H1 (cell line): ENCODE data around the gene SRGAP2C. TPM values are rescaled to one million over a fixed set of nuclear protein-coding genes. Genes with fewer than 3 reads are reported as not detected.
"Not testable (repeated sequence)": the region's sequence is repeated elsewhere in the genome, so short reads cannot be mapped to it uniquely, and the experiment has no call there.

Source experiments
- CTCF ChIA-PET: fragments of 300-600 bp; sonication (Branson Sonifier 250); formaldehyde crosslinking; loops from one replicate; lab custom pipeline; 2021; ENCODE audit not compliant: partially characterized antibody; lab: Charles Lee
- POLR2A ChIA-PET: fragments of 300-600 bp; sonication (Branson Sonifier 250); formaldehyde crosslinking; loops from one replicate; lab custom pipeline; 2021; ENCODE audit warnings: inconsistent platforms; ENCODE audit not compliant: partially characterized antibody; lab: Charles Lee
- DNase-seq, 2 experiments: peaks; one replicate each; pipeline versions ENCODE4 v3.0.0 to v3.0.0-alpha.2; 2010 to 2022; ENCODE audit warnings: low spot score in 2 of 2, low read depth in 1 of 2, mixed read lengths in 1 of 2
- FAIRE-seq: peaks from 2 replicates; lab custom pipeline; 2011; peaks lifted over from hg19 to GRCh38; lab: Jason Lieb, UNC
- H2AFZ ChIP-seq: 2 replicates; pipeline ENCODE4 v1.8.1; 2012; ENCODE audit warnings: low read length, inconsistent platforms
- H2AK5ac ChIP-seq: 2 replicates; pipeline ENCODE4 v1.6.1; 2013; ENCODE audit warnings: low read depth, low read length
- H2BK120ac ChIP-seq: replicated peaks from 2 replicates; pipeline ENCODE3; 2013; ENCODE audit warnings: low read depth, low read length, inconsistent platforms
- H2BK12ac ChIP-seq: 2 replicates; pipeline ENCODE4 v1.6.1; 2013; ENCODE audit warnings: low read depth, low read length
- H2BK15ac ChIP-seq: 2 replicates; pipeline ENCODE4 v1.6.1; 2013; ENCODE audit warnings: low read length
- H2BK20ac ChIP-seq: 2 replicates; pipeline ENCODE4 v1.6.1; 2013; ENCODE audit warnings: low read length
- H2BK5ac ChIP-seq: 2 replicates; pipeline ENCODE4 v1.6.1; 2013; ENCODE audit warnings: low read depth, low read length
- H3K14ac ChIP-seq: 2 replicates; pipeline ENCODE4 v1.6.1; 2013; ENCODE audit warnings: inconsistent platforms; ENCODE audit not compliant: insufficient read length
- H3K18ac ChIP-seq: 2 replicates; pipeline ENCODE4 v1.6.1; 2013; ENCODE audit warnings: low read length; ENCODE audit errors: extremely low read depth
- H3K23ac ChIP-seq: 2 replicates; pipeline ENCODE4 v1.6.1; 2013; ENCODE audit warnings: inconsistent platforms; ENCODE audit not compliant: insufficient read length
- H3K23me2 ChIP-seq: 2 replicates; pipeline ENCODE4 v1.6.1; 2013; ENCODE audit warnings: low read depth, low read length
- H3K27ac ChIP-seq: 2 replicates; pipeline ENCODE4 v1.6.1; 2011; ENCODE audit warnings: low read depth, low read length, inconsistent platforms
- H3K27me3 ChIP-seq, 4 experiments: replicated peaks in 1 of 4; 1 replicate in 1 of 4; 2 replicates in 3 of 4; pipeline versions ENCODE4 v1.6.1 to v1.8.1; 2011 to 2013; ENCODE audit warnings: low read length in 3 of 4, mild to moderate bottlenecking in 3 of 4, inconsistent platforms in 2 of 4, mixed read lengths in 2 of 4, moderate library complexity in 1 of 4; ENCODE audit not compliant: control insufficient read depth in 3 of 4, insufficient read depth in 3 of 4; ENCODE audit errors: extremely low read depth in 1 of 4
- H3K36me3 ChIP-seq, 4 experiments: 2 replicates each; pipeline versions ENCODE4 v1.6.1 to v1.8.1; 2011 to 2013; ENCODE audit warnings: mild to moderate bottlenecking in 4 of 4, low read length in 3 of 4, moderate library complexity in 2 of 4, control low read depth in 1 of 4, inconsistent platforms in 1 of 4; ENCODE audit not compliant: insufficient read depth in 4 of 4, control insufficient read depth in 2 of 4
- H3K4ac ChIP-seq: replicated peaks from 2 replicates; pipeline ENCODE3; 2013; ENCODE audit warnings: low read length, low read depth, mixed read lengths, inconsistent platforms; ENCODE audit not compliant: insufficient read length
- H3K4me1 ChIP-seq, 4 experiments: replicated peaks in 1 of 4; 1 replicate in 1 of 4; 2 replicates in 3 of 4; pipeline versions ENCODE4 v1.6.1 to v1.8.1; 2011 to 2013; ENCODE audit warnings: low read length in 3 of 4, inconsistent platforms in 2 of 4, mixed read lengths in 1 of 4; ENCODE audit not compliant: insufficient read depth in 4 of 4, control insufficient read depth in 3 of 4
- H3K4me2 ChIP-seq, 2 experiments: 2 replicates each; pipeline versions ENCODE4 v1.6.1 to v1.8.1; 2011 to 2013; ENCODE audit warnings: low read depth in 2 of 2, low read length in 2 of 2, control low read depth in 1 of 2, inconsistent platforms in 1 of 2, mild to moderate bottlenecking in 1 of 2; ENCODE audit not compliant: insufficient read depth in 1 of 2
- H3K4me3 ChIP-seq, 4 experiments: fragments of 200-600, 300-600 bp in 1 of 4; sonication (generic), shearing (Covaris generic), sonication (Bioruptor Twin) in 1 of 4; 2 replicates each; pipeline versions ENCODE4 v1.5.1 to v1.8.1; 2011 to 2016; ENCODE audit warnings: low read length in 4 of 4, low read depth in 3 of 4, control low read depth in 2 of 4, inconsistent platforms in 2 of 4, mild to moderate bottlenecking in 2 of 4, mixed read lengths in 1 of 4, moderate library complexity in 1 of 4; ENCODE audit not compliant: insufficient read depth in 2 of 4; ENCODE audit errors: extremely low read depth in 1 of 4
- H3K56ac ChIP-seq: replicated peaks from 2 replicates; pipeline ENCODE3; 2013; ENCODE audit warnings: low read depth, mild to moderate bottlenecking, mixed read lengths, low read length, inconsistent platforms; ENCODE audit not compliant: insufficient read length
- H3K79me1 ChIP-seq: 2 replicates; pipeline ENCODE4 v1.6.1; 2013; ENCODE audit warnings: low read depth, low read length, control low read depth
- H3K79me2 ChIP-seq, 2 experiments: 2 replicates each; pipeline versions ENCODE4 v1.6.1 to v1.8.1; 2012 to 2013; ENCODE audit warnings: low read length in 2 of 2, mild to moderate bottlenecking in 2 of 2, inconsistent platforms in 1 of 2; ENCODE audit not compliant: insufficient read depth in 2 of 2, control insufficient read depth in 1 of 2
- H3K9ac ChIP-seq, 4 experiments: replicated peaks in 1 of 4; 1 replicate in 1 of 4; 2 replicates in 3 of 4; pipeline versions ENCODE4 v1.6.1 to v1.8.1; 2011 to 2013; ENCODE audit warnings: low read depth in 3 of 4, low read length in 3 of 4, control low read depth in 2 of 4, mild to moderate bottlenecking in 2 of 4, moderate library complexity in 2 of 4, inconsistent platforms in 1 of 4; ENCODE audit errors: extremely low read depth in 1 of 4
- H3K9me3 ChIP-seq, 2 experiments: 2 replicates each; pipeline versions ENCODE4 v1.6.1 to v1.8.1; 2012 to 2013; ENCODE audit warnings: mild to moderate bottlenecking in 2 of 2, moderate library complexity in 2 of 2, control low read depth in 1 of 2, inconsistent platforms in 1 of 2, low read depth in 1 of 2, low read length in 1 of 2, mixed read lengths in 1 of 2; ENCODE audit not compliant: insufficient read depth in 2 of 2
- H4K20me1 ChIP-seq, 2 experiments: replicated peaks in 1 of 2; 2 replicates each; pipeline versions ENCODE3 to v1.8.1; 2011 to 2013; ENCODE audit warnings: inconsistent platforms in 2 of 2, low read length in 2 of 2, mild to moderate bottlenecking in 1 of 2; ENCODE audit not compliant: insufficient read depth in 2 of 2, control insufficient read depth in 1 of 2
- H4K5ac ChIP-seq: 2 replicates; pipeline ENCODE4 v1.6.1; 2013; ENCODE audit warnings: low read length, low read depth, mixed read lengths, inconsistent platforms; ENCODE audit not compliant: insufficient read length
- H4K8ac ChIP-seq: 2 replicates; pipeline ENCODE4 v1.8.0; 2013; ENCODE audit warnings: mild to moderate bottlenecking, moderate library complexity, low read length, inconsistent platforms; ENCODE audit not compliant: insufficient read depth; ENCODE audit errors: extremely low read depth
- H4K91ac ChIP-seq: replicated peaks from 2 replicates; pipeline ENCODE3; 2013; ENCODE audit warnings: low read length, mixed read lengths, inconsistent platforms; ENCODE audit not compliant: insufficient read length
- WGBS, 2 experiments: shearing (Covaris generic) in 1 of 2; methylation state at CpG; one replicate each; pipeline versions ENCODE4 v1.1.6 to v1.1.7; 2013 to 2015; ENCODE audit warnings: low lambda C conversion rate in 2 of 2, mixed read lengths in 2 of 2, inconsistent platforms in 1 of 2, low coverage in 1 of 2, missing lambda C conversion rate in 1 of 2; ENCODE audit not compliant: insufficient replicate concordance in 2 of 2, insufficient coverage in 1 of 2, insufficient read length in 1 of 2; ENCODE audit errors: extremely low coverage in 1 of 2, missing lambda C conversion rate in 1 of 2; 5-methylcytosine and 5-hydroxymethylcytosine counted together
- polyA plus RNA-seq, 7 experiments: library from polyadenylated mRNA; depleted of rRNA in 3 of 7; stranded (reverse) in 5 of 7; unstranded in 2 of 7; fragments of >200 nt in 5 of 7; fragments of 200-250 nt in 2 of 7; gene quantifications; 1 replicate in 5 of 7; 2 replicates in 1 of 7; 4 replicates in 1 of 7; pipeline versions ENCODE4 v1.2.1 to v1.2.3, GENCODE V29; 2011 to 2013; ENCODE audit warnings: missing spikeins in 2 of 7, mixed read lengths in 2 of 7
- total RNA-seq: library from RNA; stranded (reverse); fragmentation: NEBNext Ultra II Directional; extraction: Animal tissue kit (Norgen Biotek cat#: 25700); gene quantifications from 2 replicates; pipeline ENCODE4 v1.2.1, GENCODE V29; 2021

The SRGAP2C gene
- total and polyA plus RNA-seq, 2 of the 8 experiments (the other 6 are each of a cell fraction or from before 2014, with no cell fraction given), result 2.5 to 25.2 TPM

GRCh38 chr1:121348115-121348514 is 163.3 kb downstream of the SRGAP2C start:
- H4K5ac ChIP-seq, H3K4me2 ChIP-seq, H3K4ac ChIP-seq, H2BK20ac ChIP-seq, H4K8ac ChIP-seq, H2BK120ac ChIP-seq, H3K23me2 ChIP-seq, H3K56ac ChIP-seq, H3K27me3 ChIP-seq, H2BK12ac ChIP-seq, DNase-seq, H3K4me3 ChIP-seq, H3K9me3 ChIP-seq, H4K20me1 ChIP-seq, POLR2A ChIA-PET, H2BK15ac ChIP-seq, H2AK5ac ChIP-seq, H3K18ac ChIP-seq, H3K27ac ChIP-seq, H4K91ac ChIP-seq, H3K23ac ChIP-seq, H3K9ac ChIP-seq, H2AFZ ChIP-seq, CTCF ChIA-PET, H3K4me1 ChIP-seq, H3K36me3 ChIP-seq, H3K79me2 ChIP-seq, FAIRE-seq, H2BK5ac ChIP-seq, H3K14ac ChIP-seq, H3K79me1 ChIP-seq: not testable (repeated sequence)
- WGBS, 2 experiments, result no CpG with 5 or more reads among the region's 1 CpG

GRCh38 chr1:121349332-121349967 is 164.7 kb downstream of the SRGAP2C start:
- H3K9ac ChIP-seq, H3K79me1 ChIP-seq, H3K14ac ChIP-seq, H3K23ac ChIP-seq, H4K5ac ChIP-seq, H3K4ac ChIP-seq, H3K4me3 ChIP-seq, FAIRE-seq, H3K27me3 ChIP-seq, H4K91ac ChIP-seq, H3K4me2 ChIP-seq, H3K79me2 ChIP-seq, H3K4me1 ChIP-seq, POLR2A ChIA-PET, H3K18ac ChIP-seq, CTCF ChIA-PET, H2BK5ac ChIP-seq, H4K8ac ChIP-seq, H3K9me3 ChIP-seq, H4K20me1 ChIP-seq, H2BK12ac ChIP-seq, DNase-seq, H3K23me2 ChIP-seq, H2BK15ac ChIP-seq, H2AFZ ChIP-seq, H3K36me3 ChIP-seq, H2AK5ac ChIP-seq, H2BK20ac ChIP-seq, H2BK120ac ChIP-seq, H3K27ac ChIP-seq, H3K56ac ChIP-seq: not testable (repeated sequence)
- 100% methylated on average over 1 of the region's 4 CpGs; no CpG with 5 or more reads in 1 of the 2 experiments for WGBS, 2 experiments
